Left ventricle myocardium inferior (tissue), 1 donor: ENCODE measurements around the gene DDX25. TPM values are rescaled to one million over a fixed set of nuclear protein-coding genes. Genes with fewer than 3 reads are reported as not detected.
A peak's percentile ranks its signal among the peaks of the same experiment; 100 is the strongest.

ENCODE experiments used
- DNase-seq: peaks from one replicate; pipeline ENCODE4 v3.0.0-alpha.2; 2020
- H3K27ac ChIP-seq: fragments of 200-600 bp; replicated peaks from 2 replicates; pipeline ENCODE4 v1.8.0; 2021
- H3K27me3 ChIP-seq: fragments of 200-600 bp; 2 replicates; pipeline ENCODE4 v1.8.0; 2021; ENCODE audit warnings: low read depth
- H3K36me3 ChIP-seq: fragments of 200-600 bp; 2 replicates; pipeline ENCODE4 v1.8.0; 2021
- H3K4me1 ChIP-seq: fragments of 200-600 bp; 2 replicates; pipeline ENCODE4 v1.8.0; 2021
- H3K4me3 ChIP-seq: fragments of 200-600 bp; 2 replicates; pipeline ENCODE4 v1.8.0; 2021; ENCODE audit warnings: mild to moderate bottlenecking, moderate library complexity
- H3K9me3 ChIP-seq: fragments of 200-600 bp; replicated peaks from 2 replicates; pipeline ENCODE4 v1.8.0; 2021
- intact Hi-C: fragments of 100-400 bp; cut with micrococcal nuclease; formaldehyde crosslinking; loops from one replicate; pipeline ENCODE4 v1.11.0; 2022
- total RNA-seq: library from RNA; stranded (reverse); fragmentation: NEBNext Ultra II Directional; extraction: Animal tissue kit (Norgen Biotek cat#: 25700); gene quantifications from one replicate; pipeline ENCODE4 v1.2.1, GENCODE V29; 2021
- TF ChIP-seq, protein P1 (sequence below): fragments of 200-600 bp; IDR thresholded peaks from 2 replicates; pipeline ENCODE4 v1.8.0; 2021; ENCODE audit warnings: antibody characterized with exemption, mild to moderate bottlenecking, borderline replicate concordance
- donor health status: DM: no; HTN: yes; CAD: no; lungs with severe emphysema.

The DDX25 gene
- total RNA-seq, 1 donor from 2014 or later: 0.14 TPM

- Histone ChIP-seq H3K4me1 (peaks cover 25% of the 10 kb centered on the region), H3K4me3 (no peak overlapping the region), H3K9me3 (no peaks in the 10 kb centered on the region), H3K36me3 (no peaks in the 10 kb centered on the region), H3K27me3 (peaks cover 18% of the 10 kb centered on the region), H3K27ac (peak overlapping the region; percentile 77)
- intact Hi-C loops: no loop called here
- peak; percentile 74 for DNase-seq
- TF ChIP-seq, protein P1, sequence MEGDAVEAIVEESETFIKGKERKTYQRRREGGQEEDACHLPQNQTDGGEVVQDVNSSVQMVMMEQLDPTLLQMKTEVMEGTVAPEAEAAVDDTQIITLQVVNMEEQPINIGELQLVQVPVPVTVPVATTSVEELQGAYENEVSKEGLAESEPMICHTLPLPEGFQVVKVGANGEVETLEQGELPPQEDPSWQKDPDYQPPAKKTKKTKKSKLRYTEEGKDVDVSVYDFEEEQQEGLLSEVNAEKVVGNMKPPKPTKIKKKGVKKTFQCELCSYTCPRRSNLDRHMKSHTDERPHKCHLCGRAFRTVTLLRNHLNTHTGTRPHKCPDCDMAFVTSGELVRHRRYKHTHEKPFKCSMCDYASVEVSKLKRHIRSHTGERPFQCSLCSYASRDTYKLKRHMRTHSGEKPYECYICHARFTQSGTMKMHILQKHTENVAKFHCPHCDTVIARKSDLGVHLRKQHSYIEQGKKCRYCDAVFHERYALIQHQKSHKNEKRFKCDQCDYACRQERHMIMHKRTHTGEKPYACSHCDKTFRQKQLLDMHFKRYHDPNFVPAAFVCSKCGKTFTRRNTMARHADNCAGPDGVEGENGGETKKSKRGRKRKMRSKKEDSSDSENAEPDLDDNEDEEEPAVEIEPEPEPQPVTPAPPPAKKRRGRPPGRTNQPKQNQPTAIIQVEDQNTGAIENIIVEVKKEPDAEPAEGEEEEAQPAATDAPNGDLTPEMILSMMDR: no peak
Observed at GRCh38 chr11:125950696-125951651, 46.7 kb downstream of the DDX25 start.

GRCh38 chr11:125951731-125952130 lies 47.4 kb downstream of the DDX25 start:
- Histone ChIP-seq H3K27me3 (peaks cover 15% of the 10 kb centered on the region), H3K9me3 (no peaks in the 10 kb centered on the region), H3K4me1 (peaks cover 25% of the 10 kb centered on the region), H3K4me3 (no peak overlapping the region), H3K27ac (peak overlapping the region; percentile 77), H3K36me3 (no peaks in the 10 kb centered on the region)
- intact Hi-C loops: no loop called here
- TF ChIP-seq, protein P1: no peak
- no peak for DNase-seq

DNA sequence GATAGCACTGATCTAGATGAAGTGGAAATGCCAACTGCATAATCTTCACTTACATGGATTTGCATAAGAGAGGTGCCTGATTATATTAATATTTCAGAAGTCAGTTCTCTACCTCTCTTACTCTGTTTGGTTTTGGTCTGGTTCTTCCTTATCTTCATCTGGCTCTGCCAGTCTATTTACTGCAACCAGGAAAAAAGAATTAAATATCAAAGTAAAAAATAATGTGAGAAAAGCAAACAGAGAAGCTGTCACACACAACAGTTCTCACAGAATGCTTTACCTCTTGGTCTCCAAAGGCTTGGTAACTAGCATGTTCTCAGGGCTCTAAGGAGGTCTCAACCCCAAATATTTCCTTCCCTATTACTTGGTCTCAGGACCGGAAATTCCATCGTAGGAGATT lies 48.3 kb downstream of the DDX25 start:
- Histone ChIP-seq H3K36me3 (no peaks in the 10 kb centered on the region), H3K4me1 (peaks cover 25% of the 10 kb centered on the region), H3K27me3 (peaks cover 11% of the 10 kb centered on the region), H3K9me3 (no peaks in the 10 kb centered on the region), H3K27ac (peak overlapping the region; percentile 21), H3K4me3 (no peak overlapping the region)
- no peak for DNase-seq
- intact Hi-C loops: no loop called here
- TF ChIP-seq, protein P1: no peak

- no peaks in the 10 kb centered on the region for H3K36me3 ChIP-seq
- H3K27me3 ChIP-seq: peaks cover 11% of the 10 kb centered on the region
- no peaks in the 10 kb centered on the region for H3K9me3 ChIP-seq
- DNase-seq: peak; percentile 63
- intact Hi-C loops: no loop called here
- H3K4me1 ChIP-seq: peaks cover 25% of the 10 kb centered on the region
- TF ChIP-seq, protein P1: no peak
- no peak overlapping the region for H3K4me3 ChIP-seq
- H3K27ac ChIP-seq: peak overlapping the region; percentile 23
Observed at GRCh38 chr11:125952973-125953372, 48.7 kb downstream of the DDX25 start.

DNA sequence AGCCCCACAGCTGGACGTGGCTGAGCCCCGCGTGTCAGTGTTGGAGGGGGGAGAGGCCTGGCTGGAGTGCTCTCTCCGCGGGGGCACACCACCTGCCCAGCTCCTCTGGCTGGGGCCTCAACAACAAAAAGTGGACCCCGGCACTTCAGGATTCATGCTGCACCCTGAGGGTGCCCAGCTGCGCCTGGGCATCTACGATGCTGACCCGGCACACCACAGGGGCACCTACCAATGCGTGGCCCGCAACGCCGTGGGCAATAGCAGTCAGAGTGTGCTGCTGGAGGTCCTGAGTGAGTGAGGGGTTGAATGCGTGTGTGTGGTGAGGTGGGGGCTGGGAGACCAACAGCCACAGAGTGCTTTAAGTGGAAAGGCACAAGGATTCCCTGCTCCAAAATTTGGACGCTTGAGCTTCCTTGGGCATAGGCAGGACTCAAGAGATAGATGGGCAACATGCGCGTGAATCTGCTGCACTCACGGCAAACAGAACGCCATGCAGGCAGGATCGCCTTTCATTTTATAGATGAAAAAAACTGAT lies 49.2 kb downstream of the DDX25 start:
- Histone ChIP-seq H3K27ac (peak overlapping the region; percentile 23), H3K4me1 (peaks cover 25% of the 10 kb centered on the region), H3K36me3 (no peaks in the 10 kb centered on the region), H3K27me3 (peaks cover 11% of the 10 kb centered on the region), H3K4me3 (no peak overlapping the region), H3K9me3 (no peaks in the 10 kb centered on the region)
- intact Hi-C loops: no loop called here
- DNase-seq: no peak
- TF ChIP-seq, protein P1: no peak
